Lower leg skin (tissue), 3 donors: ENCODE results near the gene CNOT9.

Source experiments
- CTCF ChIP-seq, 3 donors: fragments of 450-650 bp; IDR thresholded peaks; one replicate each; pipeline ENCODE4 v1.5.1; 2016; ENCODE audit warnings: antibody characterized with exemption in 3 of 3, mild to moderate bottlenecking in 3 of 3, moderate library complexity in 2 of 3
- POLR2A ChIP-seq, 2 donors: fragments of 450-650 bp; IDR thresholded peaks; one replicate each; pipeline ENCODE4 v1.6.1; 2016 to 2017; ENCODE audit warnings: antibody characterized with exemption in 2 of 2, mild to moderate bottlenecking in 1 of 2, moderate library complexity in 1 of 2

GRCh38 chr2:218635719-218636118, 67.1 kb downstream of the CNOT9 start:
- TF ChIP-seq CTCF (IDR thresholded peaks at IDR 0.05), result no peak
- no peak for TF ChIP-seq POLR2A (IDR thresholded peaks at IDR 0.05)
